RWPE2 (cell line): Measurements from ENCODE around the gene ZBTB1.
A peak's percentile ranks its signal among the peaks of the same experiment; 100 is the strongest.

Experiments
- ATAC-seq: fragments of 200-7000 bp; cut with Tn5 transposase; 3 replicates; pipeline ENCODE4 v1.9.1; 2021; ENCODE audit warnings: low read depth
- DNase-seq: peaks from one replicate; pipeline ENCODE4 v3.0.0-alpha.2; 2020; ENCODE audit warnings: low spot score
- H3K27ac ChIP-seq: fragments of 450-650 bp; 2 replicates; pipeline ENCODE4 v1.5.1; 2017; ENCODE audit warnings: mild to moderate bottlenecking; ENCODE audit not compliant: poor library complexity, severe bottlenecking
- H3K27me3 ChIP-seq: fragments of 250-450 bp; sonication (Bioruptor Pico); 2 replicates; pipeline ENCODE4 v1.5.1; 2021; ENCODE audit warnings: mild to moderate bottlenecking, moderate library complexity; ENCODE audit not compliant: insufficient read depth, poor library complexity, severe bottlenecking
- H3K36me3 ChIP-seq: fragments of 250-450 bp; sonication (Bioruptor Pico); 2 replicates; pipeline ENCODE4 v1.5.1; 2020; ENCODE audit warnings: low read depth, mild to moderate bottlenecking, moderate library complexity
- H3K4me1 ChIP-seq: fragments of 250-450 bp; sonication (Bioruptor Pico); 2 replicates; pipeline ENCODE4 v1.5.1; 2021; ENCODE audit warnings: mild to moderate bottlenecking, moderate library complexity; ENCODE audit not compliant: insufficient read depth, poor library complexity, severe bottlenecking
- H3K4me3 ChIP-seq: fragments of 250-450 bp; sonication (Bioruptor Pico); 2 replicates; pipeline ENCODE4 v1.5.1; 2021; ENCODE audit warnings: mild to moderate bottlenecking, moderate library complexity; ENCODE audit not compliant: severe bottlenecking
- H3K9me3 ChIP-seq: fragments of 250-450 bp; sonication (Bioruptor Pico); 2 replicates; pipeline ENCODE4 v1.5.1; 2021; ENCODE audit warnings: mild to moderate bottlenecking, moderate library complexity; ENCODE audit not compliant: severe bottlenecking
- CTCF ChIP-seq: fragments of 450-650 bp; IDR thresholded peaks from one replicate; pipeline ENCODE4 v1.5.1; 2017; ENCODE audit warnings: mild to moderate bottlenecking, moderate library complexity; ENCODE audit not compliant: poor library complexity, severe bottlenecking

Gene ZBTB1, protein sequence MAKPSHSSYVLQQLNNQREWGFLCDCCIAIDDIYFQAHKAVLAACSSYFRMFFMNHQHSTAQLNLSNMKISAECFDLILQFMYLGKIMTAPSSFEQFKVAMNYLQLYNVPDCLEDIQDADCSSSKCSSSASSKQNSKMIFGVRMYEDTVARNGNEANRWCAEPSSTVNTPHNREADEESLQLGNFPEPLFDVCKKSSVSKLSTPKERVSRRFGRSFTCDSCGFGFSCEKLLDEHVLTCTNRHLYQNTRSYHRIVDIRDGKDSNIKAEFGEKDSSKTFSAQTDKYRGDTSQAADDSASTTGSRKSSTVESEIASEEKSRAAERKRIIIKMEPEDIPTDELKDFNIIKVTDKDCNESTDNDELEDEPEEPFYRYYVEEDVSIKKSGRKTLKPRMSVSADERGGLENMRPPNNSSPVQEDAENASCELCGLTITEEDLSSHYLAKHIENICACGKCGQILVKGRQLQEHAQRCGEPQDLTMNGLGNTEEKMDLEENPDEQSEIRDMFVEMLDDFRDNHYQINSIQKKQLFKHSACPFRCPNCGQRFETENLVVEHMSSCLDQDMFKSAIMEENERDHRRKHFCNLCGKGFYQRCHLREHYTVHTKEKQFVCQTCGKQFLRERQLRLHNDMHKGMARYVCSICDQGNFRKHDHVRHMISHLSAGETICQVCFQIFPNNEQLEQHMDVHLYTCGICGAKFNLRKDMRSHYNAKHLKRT

GRCh38 chr14:64504310-64504896, at the start of gene ZBTB1:
Gene ZBTB1 (plus strand): TSS chr14:64504770. CDS start chr14:64521505, 16,735 bp downstream.
- Histone ChIP-seq H3K4me1 (peaks cover 48% of the 10 kb centered on the region), H3K27me3 (no peaks in the 10 kb centered on the region), H3K36me3 (peaks cover 7% of the 10 kb centered on the region), H3K9me3 (no peaks in the 10 kb centered on the region), H3K4me3 (peak within 1 kb of the TSS; percentile 81), H3K27ac (peak within 1 kb of the TSS; percentile 97)
- DNase-seq (peak; percentile 91), ATAC-seq (peak; percentile 58)
- TF ChIP-seq CTCF: no peak

GRCh38 chr14:64459405-64460136, 45.0 kb upstream of the ZBTB1 start:
- H3K36me3 ChIP-seq: peaks cover 54% of the 10 kb centered on the region
- no peak for DNase-seq
- H3K27me3 ChIP-seq: no peaks in the 10 kb centered on the region
- no peak overlapping the region for H3K27ac ChIP-seq
- H3K9me3 ChIP-seq: no peaks in the 10 kb centered on the region
- H3K4me3 ChIP-seq: no peak overlapping the region
- TF ChIP-seq CTCF: no peak
- peaks cover 4% of the 10 kb centered on the region for H3K4me1 ChIP-seq
- no peak for ATAC-seq

DNA sequence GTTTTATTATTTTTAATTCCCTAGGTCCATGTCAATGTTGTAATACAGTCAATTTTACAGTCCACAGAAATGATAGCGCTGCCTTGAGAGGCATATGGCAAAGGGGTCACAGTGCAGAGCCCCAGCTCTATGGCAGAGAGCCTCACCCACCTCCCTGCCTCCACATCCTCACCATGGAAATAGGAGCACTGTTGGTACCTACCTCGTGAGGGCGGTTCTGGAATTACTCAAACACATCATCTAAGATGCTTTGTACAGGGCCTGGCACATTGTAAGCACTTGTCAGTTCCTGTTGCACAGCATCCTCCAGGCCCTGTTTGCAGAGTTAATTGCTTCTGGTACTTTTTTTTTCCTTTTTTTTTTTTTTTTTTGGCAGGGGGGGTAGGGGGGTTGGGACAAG, 43.3 kb upstream of the ZBTB1 start:
- H3K9me3 ChIP-seq: no peaks in the 10 kb centered on the region
- no peak overlapping the region for H3K27ac ChIP-seq
- no peak overlapping the region for H3K4me3 ChIP-seq
- ATAC-seq: no peak
- no peak for DNase-seq
- TF ChIP-seq CTCF: no peak
- peaks cover 10% of the 10 kb centered on the region for H3K4me1 ChIP-seq
- peaks cover 38% of the 10 kb centered on the region for H3K36me3 ChIP-seq
- H3K27me3 ChIP-seq: no peaks in the 10 kb centered on the region

- no peaks in the 10 kb centered on the region for H3K27me3 ChIP-seq
- no peak overlapping the region for H3K4me3 ChIP-seq
- no peaks in the 10 kb centered on the region for H3K9me3 ChIP-seq
- no peak for TF ChIP-seq CTCF
- no peak for ATAC-seq
- no peak overlapping the region for H3K27ac ChIP-seq
- no peak for DNase-seq
- peaks cover 12% of the 10 kb centered on the region for H3K4me1 ChIP-seq
- peaks cover 22% of the 10 kb centered on the region for H3K36me3 ChIP-seq
Measured at GRCh38 chr14:64463195-64463594, 41.4 kb upstream of the ZBTB1 start.
